ENCODE measurements around the gene SDK2.

SDK2 gene

GRCh38 chr17:73622381-73622780, 21.9 kb downstream of the SDK2 start:
- no peak overlapping the region for H3K4me3 Mint-ChIP-seq
- no peak for DNase-seq
- H3K27me3 Mint-ChIP-seq = peaks cover 12 to 26% of the 10 kb centered on the region in 2 donors
- no peaks in the 10 kb centered on the region for H3K4me1 Mint-ChIP-seq (ENCODE audit: low read depth in 2 of 2)
- H3K27ac Mint-ChIP-seq = no peak overlapping the region
- H3K36me3 Mint-ChIP-seq (ENCODE audit: insufficient read depth) = no peaks in the 10 kb centered on the region
- ATAC-seq (replicated peaks) = no peak
- H3K9me3 Mint-ChIP-seq = no peaks in the 10 kb centered on the region

DNA sequence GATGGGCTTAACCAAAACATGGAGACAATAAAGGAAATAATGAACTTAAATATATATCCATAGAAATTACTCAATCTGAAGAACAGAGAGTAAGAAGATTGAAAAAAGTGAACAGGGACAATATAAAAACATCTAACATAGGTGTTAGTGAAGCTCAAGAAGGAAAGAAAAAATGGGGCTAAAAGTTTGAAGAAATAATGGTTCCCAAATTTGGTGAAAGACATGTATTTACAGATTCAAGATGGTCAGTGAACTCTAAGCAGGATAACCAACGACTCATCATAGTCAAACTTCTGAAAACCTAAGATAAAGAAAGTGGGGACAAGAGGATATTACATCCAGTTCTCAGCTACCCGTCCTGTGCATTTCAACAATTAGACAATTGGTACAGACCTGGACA, 22.6 kb downstream of the SDK2 start:
- H3K4me1 Mint-ChIP-seq (ENCODE audit: low read depth in 2 of 2) = no peaks in the 10 kb centered on the region
- no peak overlapping the region for H3K27ac Mint-ChIP-seq

DNA sequence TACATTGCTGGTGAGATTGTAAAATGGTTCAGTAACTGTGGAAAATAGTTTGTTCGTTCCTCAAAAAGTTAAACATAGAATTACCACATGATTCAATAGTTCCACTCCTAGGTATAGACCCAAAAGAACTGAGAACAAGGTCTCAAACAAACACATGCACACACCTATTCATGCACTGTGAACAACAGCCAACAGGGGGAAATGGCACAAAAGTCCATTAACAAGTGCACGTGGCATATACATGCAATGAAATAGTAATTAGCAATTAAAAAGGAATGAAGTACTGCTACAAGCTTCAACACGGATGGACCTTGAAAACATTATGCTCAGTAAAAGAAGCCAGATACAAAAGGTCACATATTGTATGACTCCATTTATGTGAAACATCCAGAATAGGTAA, 23.8 kb downstream of the SDK2 start:
- H3K27ac Mint-ChIP-seq = no peak overlapping the region
- H3K4me3 Mint-ChIP-seq = no peak overlapping the region
- ATAC-seq (replicated peaks) = no peak
- H3K9me3 Mint-ChIP-seq = no peaks in the 10 kb centered on the region
- no peaks in the 10 kb centered on the region for H3K4me1 Mint-ChIP-seq (ENCODE audit: low read depth in 2 of 2)
- no peaks in the 10 kb centered on the region for H3K36me3 Mint-ChIP-seq (ENCODE audit: insufficient read depth)
- no peak for DNase-seq
- H3K27me3 Mint-ChIP-seq = peaks cover 21 to 39% of the 10 kb centered on the region in 2 donors

More for the DNA sequence above, 22.6 kb downstream of the SDK2 start:
- Mint-ChIP-seq H3K9me3 (no peaks in the 10 kb centered on the region), H3K36me3 (ENCODE audit: insufficient read depth) (no peaks in the 10 kb centered on the region), H3K4me3 (no peak overlapping the region), H3K27me3 (peaks cover 17 to 26% of the 10 kb centered on the region in 2 donors)
- no peak for DNase-seq
- no peak for ATAC-seq (replicated peaks)

DNA sequence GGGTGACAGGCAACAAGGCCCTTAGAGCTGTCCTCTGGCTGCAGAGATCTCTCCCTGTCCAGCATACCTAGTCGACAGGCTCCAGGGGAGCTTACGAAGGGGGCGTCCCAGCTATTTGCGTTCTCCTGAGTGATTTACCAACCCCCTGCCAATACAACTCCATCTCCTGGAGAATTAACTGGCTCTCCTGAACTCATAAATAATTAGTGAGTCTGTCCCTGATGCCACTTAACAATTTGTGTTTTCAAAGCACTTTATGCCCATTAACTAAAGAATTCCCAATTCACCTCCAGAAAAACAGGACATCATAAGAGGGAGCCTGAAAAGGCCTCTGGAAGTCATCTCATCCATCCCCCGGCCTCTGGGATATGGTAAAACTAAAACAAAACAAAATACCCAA, 26.7 kb downstream of the SDK2 start:
- Mint-ChIP-seq H3K4me3 (no peak overlapping the region), H3K4me1 (ENCODE audit: low read depth in 2 of 2) (no peaks in the 10 kb centered on the region), H3K27me3 (peaks cover 14 to 30% of the 10 kb centered on the region in 2 donors), H3K36me3 (ENCODE audit: insufficient read depth) (no peaks in the 10 kb centered on the region), H3K27ac (no peak overlapping the region), H3K9me3 (no peaks in the 10 kb centered on the region)
- ATAC-seq (replicated peaks) (no peak), DNase-seq (no peak)

GRCh38 chr17:73616873-73617404, 27.3 kb downstream of the SDK2 start:
- H3K4me3 Mint-ChIP-seq = no peak overlapping the region
- H3K4me1 Mint-ChIP-seq (ENCODE audit: low read depth in 2 of 2) = no peaks in the 10 kb centered on the region
- no peaks in the 10 kb centered on the region for H3K9me3 Mint-ChIP-seq
- H3K36me3 Mint-ChIP-seq (ENCODE audit: insufficient read depth) = no peaks in the 10 kb centered on the region
- H3K27ac Mint-ChIP-seq = no peak overlapping the region
- no peak for DNase-seq
- ATAC-seq (replicated peaks) = no peak
- peaks cover 14 to 28% of the 10 kb centered on the region in 2 donors for H3K27me3 Mint-ChIP-seq

- ATAC-seq (replicated peaks) (no peak), DNase-seq (no peak)
- Mint-ChIP-seq H3K4me3 (no peak overlapping the region), H3K4me1 (ENCODE audit: low read depth in 2 of 2) (no peaks in the 10 kb centered on the region), H3K36me3 (ENCODE audit: insufficient read depth) (no peaks in the 10 kb centered on the region), H3K27ac (no peak overlapping the region), H3K9me3 (no peaks in the 10 kb centered on the region), H3K27me3 (peaks cover 14 to 28% of the 10 kb centered on the region in 2 donors)
Observed at GRCh38 chr17:73616120-73616872, 27.9 kb downstream of the SDK2 start.

GRCh38 chr17:73614256-73614655, 30.0 kb downstream of the SDK2 start:
- no peaks in the 10 kb centered on the region for H3K36me3 Mint-ChIP-seq (ENCODE audit: insufficient read depth)
- H3K27me3 Mint-ChIP-seq = peaks cover 13 to 32% of the 10 kb centered on the region in 2 donors
- no peaks in the 10 kb centered on the region for H3K4me1 Mint-ChIP-seq (ENCODE audit: low read depth in 2 of 2)
- ATAC-seq (replicated peaks) (no peak), DNase-seq (no peak)
- H3K9me3 Mint-ChIP-seq = no peaks in the 10 kb centered on the region
- no peak overlapping the region for H3K4me3 Mint-ChIP-seq
- no peak overlapping the region for H3K27ac Mint-ChIP-seq

- H3K36me3 Mint-ChIP-seq (ENCODE audit: insufficient read depth) = no peaks in the 10 kb centered on the region
- ATAC-seq (replicated peaks) (no peak), DNase-seq (no peak)
- H3K9me3 Mint-ChIP-seq = no peaks in the 10 kb centered on the region
- no peak overlapping the region for H3K4me3 Mint-ChIP-seq
- no peaks in the 10 kb centered on the region for H3K4me1 Mint-ChIP-seq (ENCODE audit: low read depth in 2 of 2)
- peaks cover 18 to 39% of the 10 kb centered on the region in 2 donors for H3K27me3 Mint-ChIP-seq
- H3K27ac Mint-ChIP-seq = no peak overlapping the region
Observed at GRCh38 chr17:73613271-73614233, 30.7 kb downstream of the SDK2 start.

- Mint-ChIP-seq H3K36me3 (ENCODE audit: insufficient read depth) (no peaks in the 10 kb centered on the region), H3K4me3 (no peak overlapping the region), H3K9me3 (no peaks in the 10 kb centered on the region), H3K27ac (no peak overlapping the region), H3K27me3 (peaks cover 17 to 35% of the 10 kb centered on the region in 2 donors), H3K4me1 (ENCODE audit: low read depth in 2 of 2) (no peaks in the 10 kb centered on the region)
- no peak for DNase-seq
- no peak for ATAC-seq (replicated peaks)
Observed at GRCh38 chr17:73612031-73612472, 32.2 kb downstream of the SDK2 start.

- Mint-ChIP-seq H3K4me1 (ENCODE audit: low read depth in 2 of 2) (no peaks in the 10 kb centered on the region), H3K4me3 (no peak overlapping the region), H3K27me3 (peaks cover 12 to 30% of the 10 kb centered on the region in 2 donors), H3K36me3 (ENCODE audit: insufficient read depth) (no peaks in the 10 kb centered on the region), H3K27ac (no peak overlapping the region), H3K9me3 (no peaks in the 10 kb centered on the region)
- no peak for DNase-seq
- no peak for ATAC-seq (replicated peaks)
Observed at GRCh38 chr17:73611630-73612029, 32.6 kb downstream of the SDK2 start.

DNA sequence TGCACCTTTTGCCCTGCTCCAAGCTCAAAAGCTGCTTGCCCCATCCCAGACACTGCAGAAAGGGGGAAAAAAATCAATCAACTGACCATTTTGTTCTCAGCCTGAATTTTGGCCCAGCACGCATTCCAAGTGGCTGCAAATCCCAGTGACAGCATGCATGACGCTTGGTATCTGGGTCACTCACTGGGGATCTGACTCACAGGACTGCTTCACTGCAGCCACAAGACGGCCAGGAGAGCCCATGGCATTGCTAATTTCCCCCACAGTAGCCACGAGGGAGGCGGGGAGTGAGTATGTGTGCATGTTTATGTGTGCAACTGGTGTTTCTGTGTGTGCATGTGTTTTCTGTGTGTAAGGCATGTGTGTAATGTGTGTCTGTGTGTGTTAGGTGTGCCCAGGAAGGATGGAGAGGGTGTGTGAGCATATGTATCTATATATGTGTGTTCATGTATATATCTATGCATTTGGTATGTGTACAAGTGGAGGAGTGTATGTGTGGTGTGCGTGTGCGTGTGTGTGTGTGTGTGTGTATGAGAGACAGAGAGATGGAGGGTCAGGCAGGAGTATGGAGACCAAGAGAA, 33.8 kb downstream of the SDK2 start:
- H3K27me3 Mint-ChIP-seq = peaks cover 9 to 18% of the 10 kb centered on the region in 2 donors
- no peak for DNase-seq
- ATAC-seq (replicated peaks) = no peak
- H3K27ac Mint-ChIP-seq = no peak overlapping the region
- no peaks in the 10 kb centered on the region for H3K36me3 Mint-ChIP-seq (ENCODE audit: insufficient read depth)
- H3K4me3 Mint-ChIP-seq = no peak overlapping the region
- H3K4me1 Mint-ChIP-seq (ENCODE audit: low read depth in 2 of 2) = no peaks in the 10 kb centered on the region
- no peaks in the 10 kb centered on the region for H3K9me3 Mint-ChIP-seq

GRCh38 chr17:73609758-73610157, 34.5 kb downstream of the SDK2 start:
- no peak overlapping the region for H3K4me3 Mint-ChIP-seq
- no peak for DNase-seq
- no peaks in the 10 kb centered on the region for H3K36me3 Mint-ChIP-seq (ENCODE audit: insufficient read depth)
- no peaks in the 10 kb centered on the region for H3K4me1 Mint-ChIP-seq (ENCODE audit: low read depth in 2 of 2)
- H3K9me3 Mint-ChIP-seq = no peaks in the 10 kb centered on the region
- H3K27me3 Mint-ChIP-seq = peaks cover 15 to 20% of the 10 kb centered on the region in 2 donors
- no peak for ATAC-seq (replicated peaks)
- H3K27ac Mint-ChIP-seq = no peak overlapping the region

- Mint-ChIP-seq H3K27me3 (peaks cover 19 to 27% of the 10 kb centered on the region in 2 donors), H3K9me3 (no peaks in the 10 kb centered on the region), H3K27ac (no peak overlapping the region), H3K4me3 (no peak overlapping the region), H3K36me3 (ENCODE audit: insufficient read depth) (no peaks in the 10 kb centered on the region), H3K4me1 (ENCODE audit: low read depth in 2 of 2) (no peaks in the 10 kb centered on the region)
- ATAC-seq (replicated peaks) (no peak), DNase-seq (no peak)
Observed at GRCh38 chr17:73609060-73609459, 35.2 kb downstream of the SDK2 start.
